GM18498 (cell line): ENCODE results near the gene XRCC3.

Source experiments
- ATAC-seq: cut with Tn5 transposase; IDR thresholded peaks from one replicate; pipeline ENCODE4 v1.9.1; 2021; ENCODE audit warnings: mild to moderate bottlenecking, moderate library complexity; ENCODE audit not compliant: unreplicated experiment

Gene XRCC3

DNA sequence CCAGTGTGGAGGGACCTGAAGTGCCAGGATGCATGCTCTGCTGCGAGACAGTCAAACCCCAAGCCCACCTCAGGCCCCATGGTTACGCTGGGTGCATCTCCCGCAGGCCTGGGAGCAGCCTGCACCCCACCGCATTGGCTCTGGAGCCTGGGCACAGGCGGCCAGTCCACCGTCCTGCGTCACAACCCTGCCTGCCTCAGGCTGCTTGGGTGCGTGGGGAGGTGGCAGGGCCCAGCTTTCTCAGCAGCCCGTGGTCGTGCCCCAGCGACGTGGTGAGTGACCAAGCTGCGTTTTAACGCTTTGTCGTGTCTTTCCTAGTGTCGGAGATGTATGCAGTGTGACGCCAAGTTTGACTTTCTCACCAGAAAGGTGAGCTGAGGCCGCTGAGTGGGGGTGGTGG is 11.2 kb upstream of the XRCC3 start:
- ATAC-seq, result no peak

DNA sequence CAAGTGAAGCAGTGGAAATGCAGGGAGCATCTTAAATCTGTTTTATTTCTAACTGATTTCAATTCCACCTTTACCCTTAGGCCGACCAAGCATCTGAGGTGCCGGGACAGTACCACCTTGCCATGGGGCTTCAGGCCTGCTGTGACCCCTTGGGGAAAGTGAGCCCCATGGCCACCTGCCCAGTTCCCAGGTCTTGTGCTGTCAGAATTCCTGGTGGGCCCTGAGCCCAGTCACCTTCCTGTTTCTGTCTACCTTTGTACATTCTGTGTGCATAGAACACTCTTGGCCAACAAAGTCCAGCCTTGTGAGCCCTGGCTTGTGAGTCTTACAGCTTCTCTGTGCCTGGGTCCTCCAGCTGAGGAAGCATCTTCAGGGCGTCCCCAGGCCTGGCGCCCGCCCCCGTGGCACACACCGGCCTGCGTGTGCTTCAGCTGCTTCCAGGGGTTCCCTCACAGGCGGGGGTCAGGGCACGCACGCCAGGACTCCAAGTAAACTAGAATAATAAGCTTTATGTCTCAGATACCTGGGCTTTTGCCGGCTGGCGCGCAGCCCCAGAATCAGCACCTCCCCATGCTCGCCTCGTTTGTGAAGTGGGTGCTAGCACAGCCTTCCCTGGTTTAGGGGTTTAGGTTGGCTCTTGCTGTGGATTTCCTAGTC is 10.6 kb upstream of the XRCC3 start:
- no peak for ATAC-seq

DNA sequence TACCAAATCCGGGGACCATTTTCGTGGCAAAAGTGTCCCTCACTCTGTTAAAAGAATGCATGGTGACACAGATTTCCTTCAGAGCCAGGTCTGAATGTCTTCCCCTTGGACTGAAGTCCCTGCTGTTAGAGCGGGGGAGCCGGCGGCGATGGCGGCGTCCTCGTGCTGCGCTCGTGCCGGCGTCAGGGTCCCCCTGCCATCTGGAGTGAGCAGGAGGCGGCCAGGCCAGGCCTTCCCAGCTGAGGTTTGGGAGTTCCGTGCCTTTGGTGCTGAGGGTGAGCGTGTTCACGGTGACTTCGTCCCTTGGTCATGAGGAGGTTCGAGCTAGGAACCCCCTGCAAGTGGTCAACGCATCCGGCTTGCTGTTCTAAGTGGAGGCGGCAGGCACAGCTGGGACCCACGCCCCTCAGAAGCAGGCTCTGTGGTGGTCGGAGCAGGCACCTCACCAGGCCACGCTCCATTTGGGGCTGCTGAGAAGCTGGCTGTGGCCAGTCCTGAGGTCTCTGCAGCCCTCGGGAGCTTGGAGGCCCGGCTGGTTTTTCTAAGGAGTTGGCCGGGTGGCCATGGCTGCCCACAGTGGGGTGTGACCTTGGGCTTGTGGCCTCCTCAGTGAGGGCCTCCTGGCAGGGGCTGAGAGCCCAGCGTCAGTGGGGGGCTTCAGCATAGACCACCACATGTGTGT is 9.9 kb upstream of the XRCC3 start:
- no peak for ATAC-seq

DNA sequence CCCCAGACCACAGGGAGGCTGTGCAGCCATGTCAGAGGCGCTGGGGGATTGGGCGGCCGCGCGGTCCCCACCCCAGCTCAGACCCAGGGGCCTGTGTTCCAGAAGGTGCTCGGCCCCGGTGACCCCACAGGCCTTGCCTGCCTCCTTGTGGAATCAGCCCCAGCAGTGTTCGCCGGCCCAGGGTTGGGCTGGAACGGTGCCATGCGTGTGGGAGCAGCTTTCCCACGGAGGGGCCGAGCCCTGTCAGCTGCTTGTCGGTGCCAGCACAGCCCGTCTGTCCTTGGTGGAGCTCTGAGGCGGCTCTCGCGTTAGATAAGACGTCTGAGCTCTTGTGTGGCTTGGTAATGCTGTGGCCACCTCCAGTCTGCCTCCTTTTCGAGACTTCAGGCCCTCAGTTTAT is 8.9 kb upstream of the XRCC3 start:
- ATAC-seq, result no peak

DNA sequence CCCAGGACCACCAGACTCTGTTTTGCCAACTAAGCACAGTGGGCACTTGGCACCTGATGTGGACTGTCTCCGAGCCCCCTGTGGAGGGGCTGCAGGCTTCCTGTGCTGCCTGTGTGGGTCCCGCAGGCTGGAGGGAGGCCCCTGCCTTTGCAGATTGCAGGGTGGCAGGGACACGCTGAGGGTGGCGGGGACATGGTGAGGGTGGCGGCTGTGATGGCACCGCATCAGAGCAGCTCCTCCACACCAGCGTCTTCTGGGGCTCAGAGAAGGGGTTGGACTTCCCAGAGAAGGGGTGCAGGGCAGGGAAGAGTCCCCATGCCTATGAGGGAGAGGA is 8.5 kb upstream of the XRCC3 start:
- ATAC-seq, result no peak

DNA sequence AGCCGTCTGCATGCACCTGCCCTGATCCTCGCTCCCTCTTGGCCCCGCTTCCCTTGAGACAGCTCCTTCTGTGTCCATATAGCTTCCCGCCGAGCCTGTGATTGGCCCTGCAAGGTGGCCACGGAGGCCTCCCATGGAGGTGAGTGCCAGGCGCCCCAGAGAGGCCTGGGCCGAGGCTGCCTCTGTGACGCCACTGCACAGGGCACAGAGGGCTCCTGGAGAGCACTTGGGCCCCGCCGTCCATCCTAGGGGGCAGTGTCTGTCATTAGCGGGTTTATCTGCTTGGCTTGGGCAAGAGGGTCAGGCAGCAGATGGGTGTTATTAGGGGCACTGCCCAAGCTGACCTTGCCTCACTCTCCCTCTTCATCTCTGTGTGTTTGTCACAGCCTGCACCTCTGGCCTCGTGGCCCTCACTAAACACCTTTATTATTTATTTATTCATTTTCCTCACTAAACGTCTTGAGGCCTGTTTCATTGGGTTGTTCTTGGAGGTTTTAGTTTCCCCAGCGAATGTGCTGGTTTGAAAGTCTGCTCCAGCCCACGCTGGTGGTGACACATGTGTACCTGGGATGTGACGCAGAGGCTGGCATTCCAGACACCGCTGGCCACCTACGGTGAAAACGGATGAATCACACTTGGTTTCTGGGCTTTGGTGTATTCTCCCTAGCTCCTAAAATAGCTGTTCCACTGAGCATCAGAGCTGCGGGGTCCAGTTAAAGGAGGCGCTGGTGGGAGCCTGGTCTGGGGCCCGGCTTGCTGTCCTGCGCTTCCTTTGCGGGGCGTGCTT is 6.3 kb upstream of the XRCC3 start:
- no peak for ATAC-seq

DNA sequence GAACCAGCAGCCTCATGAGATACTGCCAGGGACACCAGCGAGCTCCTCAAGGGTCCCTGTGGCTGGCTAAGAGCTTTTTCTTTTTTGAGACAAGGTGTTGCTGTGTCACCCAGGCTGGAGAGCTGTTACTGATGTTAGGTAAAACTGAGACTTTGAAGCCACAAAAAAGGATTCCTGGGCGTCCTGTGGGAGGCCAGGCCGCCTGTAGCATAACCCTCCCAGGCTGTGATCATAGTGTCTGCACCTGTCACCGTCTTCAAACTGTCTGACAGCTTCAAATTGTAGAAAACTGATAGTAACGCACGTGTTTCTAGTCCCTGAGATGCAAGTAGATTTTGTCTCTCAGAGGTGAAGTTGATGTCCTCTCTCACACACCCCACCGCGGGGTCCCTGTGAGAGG is 4.5 kb upstream of the XRCC3 start:
- no peak for ATAC-seq

DNA sequence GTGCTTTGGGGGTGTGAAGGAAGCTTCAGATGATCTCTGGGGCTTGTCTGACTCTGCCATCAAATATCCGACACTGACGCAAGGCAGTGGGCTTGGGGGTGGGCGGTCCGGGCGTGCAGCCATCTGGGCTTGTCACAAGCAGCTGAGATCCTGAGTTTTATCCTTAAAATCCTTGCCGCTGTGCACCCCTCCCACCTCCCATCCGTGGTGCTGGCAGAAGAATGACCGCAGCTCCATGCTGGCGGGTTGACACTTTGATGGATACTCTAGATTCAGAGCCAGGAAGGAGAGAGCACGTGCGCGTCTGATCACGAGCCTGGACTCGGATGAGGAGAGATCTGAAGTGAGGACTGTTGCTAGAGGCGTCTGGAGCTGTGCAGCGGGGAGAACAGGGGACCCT is 3.3 kb upstream of the XRCC3 start:
- ATAC-seq, result no peak

DNA sequence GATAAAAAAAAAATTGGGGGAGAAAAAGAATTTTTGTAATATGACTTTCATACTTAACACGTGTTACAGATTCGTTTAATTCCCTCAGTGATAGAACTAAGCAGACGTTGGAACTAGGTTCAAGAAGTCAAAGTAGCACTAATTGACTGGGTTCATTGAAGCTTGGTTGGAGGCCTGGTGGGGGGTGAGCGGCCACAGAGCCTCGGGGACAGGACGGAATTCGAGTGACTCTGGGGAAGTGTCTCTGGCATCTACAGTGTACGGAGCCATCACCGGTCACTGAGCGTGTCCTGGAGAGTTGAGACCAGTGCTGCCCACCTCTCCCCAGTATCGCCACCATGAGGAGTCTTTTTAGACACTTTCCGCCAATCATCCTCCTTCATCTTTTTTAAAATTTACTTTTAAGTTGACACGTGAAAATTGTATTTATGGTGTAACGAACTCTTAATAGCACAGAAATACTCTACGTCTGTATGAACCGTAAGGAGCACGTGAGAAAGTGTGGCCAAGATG is 1.7 kb upstream of the XRCC3 start:
- no peak for ATAC-seq

DNA sequence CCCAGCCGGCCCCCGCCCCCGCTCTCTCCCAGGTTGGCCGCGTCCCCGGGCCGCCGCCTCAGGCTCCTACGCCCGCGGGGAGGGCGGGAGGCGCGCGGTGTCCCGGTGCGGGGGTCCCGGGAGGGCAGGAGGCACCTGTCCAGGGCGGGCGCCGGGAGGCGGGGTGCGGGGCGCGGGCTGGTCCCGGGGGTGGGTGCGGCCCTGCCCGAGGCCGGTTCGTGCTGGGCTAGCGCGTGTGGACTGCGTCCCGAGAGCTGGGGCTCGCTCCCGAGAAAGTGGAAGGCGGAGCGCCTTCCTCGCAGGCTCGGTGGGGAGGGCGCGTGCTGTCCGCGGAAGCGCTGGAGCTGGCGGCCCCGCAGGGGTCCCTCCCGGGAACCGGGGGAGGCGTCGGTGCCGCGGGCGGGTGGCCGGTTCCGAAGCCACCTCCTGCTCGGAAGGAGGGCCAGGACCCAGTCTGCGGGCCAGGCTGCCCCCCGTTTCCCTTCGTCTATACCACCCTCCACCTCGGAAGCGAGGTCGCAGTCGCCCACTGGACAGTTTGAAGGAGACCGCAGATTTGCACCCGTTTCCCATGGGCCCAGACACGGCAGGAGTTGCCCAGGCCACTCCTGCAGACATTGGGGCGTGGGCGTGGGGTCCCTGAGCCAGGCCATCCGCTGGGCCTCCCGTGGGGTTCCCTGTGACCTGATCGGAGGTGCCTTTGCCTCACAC is 995 bp upstream of the XRCC3 start:
- ATAC-seq, result peak; percentile 2

DNA sequence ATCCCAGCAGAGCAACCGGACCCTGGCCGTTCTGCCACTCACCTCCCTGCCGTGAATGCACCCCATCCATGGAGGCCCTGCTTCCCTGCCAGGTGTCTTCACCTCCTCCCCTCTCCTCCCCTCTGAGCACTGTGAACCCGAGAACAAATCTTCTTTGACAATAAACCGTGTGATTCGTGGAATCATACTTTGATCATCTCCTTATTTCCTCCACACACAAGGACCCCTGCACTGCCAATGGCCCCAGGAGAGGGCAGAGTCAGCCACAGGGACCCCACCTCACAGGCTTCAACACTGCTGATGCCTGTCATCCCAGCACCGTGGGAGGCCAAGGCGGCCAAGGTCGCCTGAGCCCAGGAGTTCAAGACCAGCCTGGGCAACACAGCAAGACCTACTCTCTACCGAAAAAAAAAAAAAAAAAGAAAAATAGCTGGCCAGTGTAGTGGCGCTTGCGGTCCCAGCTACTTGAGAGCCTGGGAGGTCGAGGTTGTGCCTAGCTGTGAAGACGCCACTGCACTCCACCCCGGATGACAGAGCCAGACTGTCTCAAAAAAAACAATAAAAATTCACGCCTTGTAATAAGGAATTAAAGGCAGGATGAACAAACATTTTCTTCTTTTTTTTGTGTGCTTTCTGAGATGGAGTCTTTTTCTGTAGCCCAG is 1.1 kb downstream of the XRCC3 start:
- ATAC-seq, result no peak

DNA sequence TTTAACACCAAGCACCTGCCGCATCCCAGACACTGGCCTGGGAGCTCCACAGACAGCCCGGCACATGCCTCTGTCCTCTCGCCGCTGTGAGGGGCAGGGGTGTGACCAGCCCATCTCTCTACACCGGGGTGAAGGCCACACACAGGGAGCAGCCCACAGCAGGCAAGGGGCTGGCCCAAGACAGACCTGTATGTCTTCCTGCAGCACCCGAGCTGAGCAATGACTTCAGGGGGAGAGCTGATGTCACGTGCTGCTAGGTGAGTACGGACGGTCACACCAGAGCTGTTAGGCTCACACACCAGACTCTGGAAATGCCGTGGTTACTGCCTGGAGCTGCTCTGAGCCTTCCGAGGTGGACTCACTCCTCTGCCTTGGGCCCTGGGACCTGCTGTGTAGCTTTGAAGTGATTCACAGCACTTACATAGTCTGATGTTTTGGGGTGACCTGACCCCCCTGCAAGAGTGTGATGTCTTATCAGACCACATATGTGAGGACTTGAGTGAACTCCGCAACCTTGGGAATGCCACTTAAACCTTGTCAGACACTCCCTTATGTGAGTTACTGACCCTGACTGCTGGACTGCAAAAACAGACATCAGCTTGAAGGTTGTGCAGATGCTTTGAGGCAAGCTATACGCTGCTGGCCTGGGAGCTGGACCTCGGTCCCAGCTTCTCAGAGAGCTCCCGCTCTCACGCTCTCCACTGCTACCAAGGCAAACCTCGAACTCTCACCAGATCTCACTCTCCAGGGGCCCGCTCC is 1.8 kb downstream of the XRCC3 start:
- ATAC-seq, result no peak

DNA sequence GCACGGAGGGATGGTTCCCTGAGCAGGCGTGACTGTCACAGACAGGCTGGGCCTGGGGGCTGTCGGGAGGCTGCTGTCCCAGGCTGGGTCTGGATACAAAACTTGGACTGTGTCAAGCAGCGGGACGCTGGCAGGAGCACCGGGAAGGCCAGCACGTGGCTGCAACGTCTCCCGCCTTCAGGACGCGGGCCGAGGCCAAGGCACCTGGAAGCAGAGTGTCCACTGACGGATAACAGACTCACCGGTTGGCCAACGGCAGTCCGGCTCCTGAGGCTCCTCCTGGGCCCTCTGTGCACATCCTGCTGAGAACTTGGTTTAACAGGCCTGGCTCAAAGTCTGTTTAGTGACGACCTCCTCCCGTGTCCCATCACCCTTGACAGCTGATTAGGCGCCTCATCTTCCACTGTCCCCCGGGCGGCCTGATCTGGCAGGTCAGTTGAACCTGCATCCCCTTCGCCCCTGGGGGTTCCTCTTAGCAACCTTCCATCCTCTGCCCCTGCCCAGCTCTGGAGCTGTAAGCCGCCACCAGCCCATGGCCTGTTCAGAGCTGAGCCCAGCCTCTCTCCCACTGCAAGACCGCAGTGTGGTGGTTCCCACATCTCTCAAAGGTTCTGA is 2.5 kb downstream of the XRCC3 start:
- no peak for ATAC-seq

DNA sequence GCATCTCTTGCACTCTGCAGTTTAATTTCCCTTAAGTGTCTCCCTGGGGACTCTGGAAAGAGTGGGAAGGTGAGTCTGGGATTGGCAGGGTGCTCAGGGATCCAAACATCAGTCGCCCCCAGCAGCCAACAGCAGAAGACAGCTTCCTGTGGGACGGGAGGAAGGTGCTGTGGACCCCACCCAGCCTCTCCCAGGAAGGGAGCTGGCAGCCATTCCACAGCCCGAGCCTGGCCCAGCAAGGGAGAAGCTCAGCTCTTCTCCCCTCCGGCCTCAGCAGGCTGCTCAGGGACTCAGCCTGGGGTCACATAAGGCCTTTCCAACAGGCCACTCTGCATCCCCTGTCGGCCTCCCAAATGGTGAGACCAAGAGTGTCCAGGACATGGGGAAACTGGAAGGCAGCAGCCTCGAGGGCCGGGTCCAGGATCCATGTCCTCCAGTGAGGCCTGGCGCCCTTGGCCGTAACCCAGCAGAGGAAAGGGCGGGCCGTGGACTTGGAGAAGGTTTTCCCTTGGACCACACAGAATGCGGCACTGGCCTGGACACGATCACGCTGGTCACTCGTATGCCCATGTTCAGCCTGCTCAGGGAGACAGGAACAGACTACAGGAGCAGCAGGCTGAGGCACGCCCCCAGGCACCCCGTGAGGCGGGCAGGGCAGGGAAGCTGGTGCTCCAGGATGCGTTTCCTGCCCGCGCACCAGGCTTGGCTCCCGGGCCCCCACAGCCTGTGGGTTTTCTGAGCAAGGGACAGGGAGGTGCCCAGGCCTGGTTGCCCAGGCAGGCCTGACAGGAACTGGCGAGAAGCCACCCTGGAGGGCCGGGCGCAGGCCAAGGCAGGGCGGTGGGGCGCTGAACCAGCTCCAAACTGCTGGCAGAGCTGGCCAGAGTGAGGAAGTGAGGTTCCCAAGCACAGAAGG is 3.5 kb downstream of the XRCC3 start:
- no peak for ATAC-seq

DNA sequence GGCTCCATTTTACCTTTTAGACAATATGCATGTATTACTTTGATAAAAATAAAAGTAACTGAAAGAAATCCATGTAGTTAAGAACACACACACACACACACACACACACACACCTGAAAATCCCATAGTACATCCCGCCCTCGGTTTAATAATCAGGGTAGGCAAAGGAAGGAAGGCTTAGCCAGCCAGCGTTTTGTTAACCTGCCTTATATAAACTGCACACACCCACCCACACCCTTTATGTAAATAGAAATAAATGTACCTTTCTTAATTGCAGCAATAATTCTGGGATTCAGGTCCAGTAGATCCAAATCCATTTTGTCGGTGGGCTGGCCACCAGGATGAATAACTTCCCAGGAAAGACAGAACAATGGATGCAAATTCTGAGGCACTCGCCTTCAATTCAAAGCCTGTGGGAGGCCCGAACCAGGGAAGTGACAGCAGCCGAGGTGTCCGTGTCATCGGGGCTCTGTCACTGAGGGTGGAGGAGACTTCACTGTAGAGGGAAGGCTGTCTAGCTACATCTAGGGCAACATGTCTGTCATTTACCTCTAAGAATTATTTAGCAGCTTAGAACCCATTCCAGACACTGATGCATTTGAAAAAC is 4.4 kb downstream of the XRCC3 start:
- no peak for ATAC-seq

DNA sequence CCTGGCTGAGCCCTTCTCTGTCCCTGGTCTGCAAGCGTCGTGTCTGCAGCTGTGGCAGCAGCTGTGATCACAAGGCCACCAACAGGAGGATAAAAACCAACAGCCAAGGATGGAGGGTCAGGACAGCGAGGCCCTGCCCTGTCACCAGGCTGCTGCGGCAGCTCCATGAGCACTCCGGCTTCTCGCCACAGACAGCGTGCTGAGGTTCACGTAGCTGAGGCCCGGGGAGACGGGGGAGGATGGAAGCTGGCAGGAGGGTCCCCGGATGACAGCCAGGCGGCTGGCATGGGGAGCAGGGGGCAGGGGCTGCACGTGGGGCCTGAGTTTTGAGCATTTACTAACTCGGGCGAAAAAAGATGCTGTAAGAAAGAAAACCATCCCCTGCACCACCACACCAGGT is 5.4 kb downstream of the XRCC3 start:
- ATAC-seq, result no peak

DNA sequence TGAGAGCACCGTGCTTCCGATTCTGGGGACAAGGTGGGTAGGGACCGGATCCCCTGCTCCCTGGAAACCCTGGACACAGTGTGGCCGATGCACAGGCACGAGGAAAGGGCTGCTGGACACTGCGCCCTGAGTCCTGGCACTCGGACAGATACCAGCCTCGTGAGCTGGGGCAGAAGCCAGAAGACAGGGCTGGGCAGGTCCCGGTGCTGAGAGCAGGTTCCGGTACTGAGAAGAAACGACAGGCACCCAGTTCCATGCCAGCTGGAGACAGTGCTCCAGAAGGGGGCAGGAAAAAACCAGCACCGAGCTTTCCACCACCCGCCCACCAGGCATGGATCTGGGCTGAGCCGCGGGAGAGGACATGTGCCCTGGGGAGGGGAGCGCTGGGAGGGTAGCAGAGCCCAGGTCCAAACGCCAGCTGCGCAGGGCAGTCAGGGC is 6.5 kb downstream of the XRCC3 start:
- ATAC-seq, result no peak
